Progenitor cell of endocrine pancreas (in vitro differentiated cells): Measurements from ENCODE around the gene TNS2. TPM values are rescaled to one million over a fixed set of nuclear protein-coding genes. Genes with fewer than 3 reads are reported as not detected.

Experiments used
- DNase-seq: peaks from one replicate; pipeline ENCODE4 v3.0.0; 2021; ENCODE audit warnings: low spot score; ENCODE audit not compliant: unreplicated experiment
- H3K27ac Mint-ChIP-seq: 2 replicates; pipeline ENCODE4 v1.8.0; 2021; ENCODE audit warnings: mild to moderate bottlenecking, moderate library complexity, mixed read lengths
- H3K27me3 Mint-ChIP-seq: 2 replicates; pipeline ENCODE4 v1.8.0; 2021; ENCODE audit warnings: mixed read lengths
- H3K36me3 Mint-ChIP-seq: 2 replicates; pipeline ENCODE4 v1.8.0; 2022; ENCODE audit warnings: mixed read lengths; ENCODE audit not compliant: insufficient read depth
- H3K4me1 Mint-ChIP-seq: 2 replicates; pipeline ENCODE4 v1.8.0; 2021; ENCODE audit warnings: low read depth, mixed read lengths
- H3K4me3 Mint-ChIP-seq: 2 replicates; pipeline ENCODE4 v1.8.0; 2021; ENCODE audit warnings: low read depth, mild to moderate bottlenecking, moderate library complexity, mixed read lengths
- H3K9me3 Mint-ChIP-seq: 2 replicates; pipeline ENCODE4 v1.8.0; 2021; ENCODE audit warnings: low read depth, mixed read lengths
- total RNA-seq: library from RNA; stranded (reverse); gene quantifications from 2 replicates; pipeline ENCODE4 v1.2.1, GENCODE V29; 2021
- TF ChIP-seq, protein P1 (sequence below): fragments of 200-600 bp; sonication (generic); IDR thresholded peaks from one replicate; pipeline ENCODE4 v1.5.0; 2021; ENCODE audit warnings: antibody characterized with exemption, mild to moderate bottlenecking; ENCODE audit not compliant: unreplicated experiment

TNS2 gene
- total RNA-seq, 1 donor from 2014 or later: 7.3 TPM

GRCh38 chr12:53096089-53096741, 46.4 kb downstream of the TNS2 start:
- no peaks in the 10 kb centered on the region for H3K9me3 Mint-ChIP-seq

GRCh38 chr12:53096759-53097158, 46.9 kb downstream of the TNS2 start:
- TF ChIP-seq, protein P1, sequence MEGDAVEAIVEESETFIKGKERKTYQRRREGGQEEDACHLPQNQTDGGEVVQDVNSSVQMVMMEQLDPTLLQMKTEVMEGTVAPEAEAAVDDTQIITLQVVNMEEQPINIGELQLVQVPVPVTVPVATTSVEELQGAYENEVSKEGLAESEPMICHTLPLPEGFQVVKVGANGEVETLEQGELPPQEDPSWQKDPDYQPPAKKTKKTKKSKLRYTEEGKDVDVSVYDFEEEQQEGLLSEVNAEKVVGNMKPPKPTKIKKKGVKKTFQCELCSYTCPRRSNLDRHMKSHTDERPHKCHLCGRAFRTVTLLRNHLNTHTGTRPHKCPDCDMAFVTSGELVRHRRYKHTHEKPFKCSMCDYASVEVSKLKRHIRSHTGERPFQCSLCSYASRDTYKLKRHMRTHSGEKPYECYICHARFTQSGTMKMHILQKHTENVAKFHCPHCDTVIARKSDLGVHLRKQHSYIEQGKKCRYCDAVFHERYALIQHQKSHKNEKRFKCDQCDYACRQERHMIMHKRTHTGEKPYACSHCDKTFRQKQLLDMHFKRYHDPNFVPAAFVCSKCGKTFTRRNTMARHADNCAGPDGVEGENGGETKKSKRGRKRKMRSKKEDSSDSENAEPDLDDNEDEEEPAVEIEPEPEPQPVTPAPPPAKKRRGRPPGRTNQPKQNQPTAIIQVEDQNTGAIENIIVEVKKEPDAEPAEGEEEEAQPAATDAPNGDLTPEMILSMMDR: no peak
- Mint-ChIP-seq H3K9me3 (no peaks in the 10 kb centered on the region), H3K36me3 (no peaks in the 10 kb centered on the region), H3K27ac (peak overlapping the region; percentile 57), H3K4me3 (peak overlapping the region; percentile 80), H3K27me3 (peaks cover 19% of the 10 kb centered on the region), H3K4me1 (peaks cover 29% of the 10 kb centered on the region)
- no peak for DNase-seq

More at GRCh38 chr12:53096089-53096741, 46.4 kb downstream of the TNS2 start:
- H3K4me3 Mint-ChIP-seq: peak overlapping the region; percentile 14
- no peak for DNase-seq
- H3K27me3 Mint-ChIP-seq: peaks cover 22% of the 10 kb centered on the region
- TF ChIP-seq, protein P1: no peak
- H3K4me1 Mint-ChIP-seq: peaks cover 29% of the 10 kb centered on the region
- H3K27ac Mint-ChIP-seq: no peak overlapping the region
- H3K36me3 Mint-ChIP-seq: no peaks in the 10 kb centered on the region

- H3K4me1 Mint-ChIP-seq: peaks cover 29% of the 10 kb centered on the region
- H3K27ac Mint-ChIP-seq: peak overlapping the region; percentile 9
- H3K9me3 Mint-ChIP-seq: no peaks in the 10 kb centered on the region
- no peaks in the 10 kb centered on the region for H3K36me3 Mint-ChIP-seq
- peak overlapping the region; percentile 80 for H3K4me3 Mint-ChIP-seq
- no peak for DNase-seq
- H3K27me3 Mint-ChIP-seq: peaks cover 16% of the 10 kb centered on the region
- TF ChIP-seq, protein P1: no peak
Measured at GRCh38 chr12:53097207-53097563, 47.3 kb downstream of the TNS2 start.

DNA sequence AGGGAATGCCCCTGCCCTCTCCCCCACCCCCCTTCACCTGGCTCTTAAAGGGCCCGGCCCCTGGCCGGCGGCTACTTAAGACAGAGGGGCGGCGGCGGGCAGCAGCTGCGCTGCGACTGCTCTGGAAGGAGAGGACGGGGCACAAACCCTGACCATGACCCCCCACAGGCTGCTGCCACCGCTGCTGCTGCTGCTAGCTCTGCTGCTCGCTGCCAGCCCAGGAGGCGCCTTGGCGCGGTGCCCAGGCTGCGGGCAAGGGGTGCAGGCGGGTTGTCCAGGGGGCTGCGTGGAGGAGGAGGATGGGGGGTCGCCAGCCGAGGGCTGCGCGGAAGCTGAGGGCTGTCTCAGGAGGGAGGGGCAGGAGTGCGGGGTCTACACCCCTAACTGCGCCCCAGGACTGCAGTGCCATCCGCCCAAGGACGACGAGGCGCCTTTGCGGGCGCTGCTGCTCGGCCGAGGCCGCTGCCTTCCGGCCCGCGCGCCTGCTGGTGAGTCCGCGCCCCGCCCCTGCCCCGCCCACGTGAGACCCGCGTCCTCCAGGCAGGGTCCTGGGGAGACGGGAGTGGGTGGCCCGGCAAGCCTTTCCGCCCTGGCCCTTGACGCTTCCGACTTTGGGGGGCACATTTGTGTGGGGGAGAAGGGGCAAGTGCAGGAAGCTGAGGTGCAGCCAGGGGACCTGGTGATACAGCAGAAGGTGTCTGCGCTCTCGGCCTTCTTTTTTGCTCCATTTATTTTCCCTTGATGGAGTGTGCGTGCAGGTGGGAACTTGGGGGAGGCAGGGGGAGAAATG, 47.9 kb downstream of the TNS2 start, which contains the start of gene IGFBP6:
IGFBP6 (plus strand) TSS at position 104 of the 790 bp plus-strand sequence; CDS start at position 155, 51 bp downstream.
- TF ChIP-seq, protein P1: no peak
- peak; percentile 45 for DNase-seq
- Mint-ChIP-seq H3K27ac (peak within 1 kb of the TSS; percentile 57), H3K4me1 (peaks cover 34% of the 10 kb centered on the region), H3K4me3 (peak within 1 kb of the TSS; percentile 80), H3K9me3 (no peaks in the 10 kb centered on the region), H3K27me3 (peaks cover 16% of the 10 kb centered on the region), H3K36me3 (no peaks in the 10 kb centered on the region)

- DNase-seq: no peak
- Mint-ChIP-seq H3K27me3 (peaks cover 13% of the 10 kb centered on the region), H3K36me3 (no peaks in the 10 kb centered on the region), H3K9me3 (no peaks in the 10 kb centered on the region), H3K4me1 (peaks cover 40% of the 10 kb centered on the region), H3K4me3 (peak overlapping the region; percentile 80), H3K27ac (peak overlapping the region; percentile 54)
- TF ChIP-seq, protein P1: no peak
Measured at GRCh38 chr12:53098354-53098981, 48.6 kb downstream of the TNS2 start.
